ENCODE data around the gene BRINP2. TPM values are rescaled to one million over a fixed set of nuclear protein-coding genes. Genes with fewer than 3 reads are reported as not detected.

BRINP2 gene
- total RNA-seq, 4 donors from 2014 or later = not detected

GRCh38 chr1:177185209-177185608, 14.5 kb downstream of the BRINP2 start:
- TF ChIP-seq CTCF (IDR thresholded peaks at IDR 0.05 in 4 of 5, conservative IDR thresholded peaks at IDR 0.05 in 1 of 5) (peak in 1 of 5 experiments; percentile 23), POLR2A (IDR thresholded peaks at IDR 0.05) (no peak)
- Histone ChIP-seq H3K4me3 (no peak overlapping the region), H3K9me3 (no peaks in the 10 kb centered on the region), H3K27ac (no peak overlapping the region), H3K36me3 (no peaks in the 10 kb centered on the region), H3K27me3 (peaks cover 0 to 7% (median 0%) of the 10 kb centered on the region in 3 donors), H3K4me1 (no peaks in the 10 kb centered on the region)
- in situ Hi-C loops (cut with MboI; ENCODE audit: low sequenced_read_pairs in 4 of 4) = loop anchor here in 3 of 4 donors (5.0 to 25.0 kb wide), 2 partner anchors 283 to 298 kb away; no protein-coding TSS in a partner anchor
- ATAC-seq = no peak
- intact Hi-C loops (cut with DNase I; ENCODE audit: low total_unique reads) = no loop called here
- no peak for DNase-seq

- Histone ChIP-seq H3K9me3 (no peaks in the 10 kb centered on the region), H3K27ac (no peak overlapping the region), H3K4me3 (no peak overlapping the region), H3K36me3 (no peaks in the 10 kb centered on the region), H3K4me1 (no peaks in the 10 kb centered on the region), H3K27me3 (no peaks in the 10 kb centered on the region)
- intact Hi-C loops (cut with DNase I; ENCODE audit: low total_unique reads) (no loop called here), in situ Hi-C loops (cut with MboI; ENCODE audit: low sequenced_read_pairs in 4 of 4) (loop anchor here in 3 of 4 donors (5.0 to 25.0 kb wide), 2 partner anchors 284 to 299 kb away; no protein-coding TSS in a partner anchor)
- ATAC-seq = no peak
- no peak for DNase-seq
- TF ChIP-seq POLR2A (IDR thresholded peaks at IDR 0.05) (no peak), CTCF (IDR thresholded peaks at IDR 0.05 in 4 of 5, conservative IDR thresholded peaks at IDR 0.05 in 1 of 5) (no peak)
Measured at GRCh38 chr1:177186639-177187038, 15.9 kb downstream of the BRINP2 start.

- DNase-seq (no peak), ATAC-seq (no peak)
- no peaks in the 10 kb centered on the region for H3K36me3 ChIP-seq
- no peaks in the 10 kb centered on the region for H3K4me1 ChIP-seq
- in situ Hi-C loops (cut with MboI; ENCODE audit: low sequenced_read_pairs in 4 of 4) = loop anchor here in 2 of 4 donors (25.0 kb wide), 1 partner anchor 303 kb away; no protein-coding TSS in a partner anchor
- no peak overlapping the region for H3K27ac ChIP-seq
- no peaks in the 10 kb centered on the region for H3K27me3 ChIP-seq
- intact Hi-C loops (cut with DNase I; ENCODE audit: low total_unique reads) = no loop called here
- TF ChIP-seq POLR2A (IDR thresholded peaks at IDR 0.05) (no peak), CTCF (IDR thresholded peaks at IDR 0.05 in 4 of 5, conservative IDR thresholded peaks at IDR 0.05 in 1 of 5) (no peak)
- H3K9me3 ChIP-seq = no peaks in the 10 kb centered on the region
- no peak overlapping the region for H3K4me3 ChIP-seq
Measured at GRCh38 chr1:177190308-177190970, 19.7 kb downstream of the BRINP2 start.

DNA sequence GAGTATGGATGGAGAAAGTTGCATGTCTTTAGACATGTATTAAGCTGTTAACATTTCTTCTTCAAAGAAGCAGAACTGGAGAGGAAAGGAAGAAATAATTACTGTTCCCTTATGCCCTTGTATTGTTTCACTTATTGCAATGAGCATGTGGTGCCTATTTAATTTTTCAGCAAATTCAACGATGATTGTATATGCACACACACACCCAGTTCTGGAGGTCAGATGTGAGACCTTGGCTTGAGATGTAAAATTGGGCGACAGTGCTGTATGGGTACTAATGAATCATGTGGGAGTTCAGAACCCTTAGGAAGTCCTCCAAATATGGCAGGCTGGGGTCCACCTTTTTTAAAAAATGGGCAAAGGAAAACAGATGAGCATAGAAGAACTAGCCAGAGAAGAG, 27.5 kb downstream of the BRINP2 start:
- Histone ChIP-seq H3K9me3 (no peaks in the 10 kb centered on the region), H3K4me1 (no peaks in the 10 kb centered on the region), H3K4me3 (no peak overlapping the region), H3K27me3 (no peaks in the 10 kb centered on the region), H3K27ac (no peak overlapping the region), H3K36me3 (no peaks in the 10 kb centered on the region)
- DNase-seq (no peak), ATAC-seq (no peak)
- no peak for TF ChIP-seq CTCF (IDR thresholded peaks at IDR 0.05 in 4 of 5, conservative IDR thresholded peaks at IDR 0.05 in 1 of 5)
- TF ChIP-seq POLR2A (IDR thresholded peaks at IDR 0.05) = no peak
- intact Hi-C loops (cut with DNase I; ENCODE audit: low total_unique reads) = no loop called here
- in situ Hi-C loops (cut with MboI; ENCODE audit: low sequenced_read_pairs in 4 of 4) = loop anchor here in 2 of 4 donors (25.0 kb wide), 1 partner anchor 311 kb away; no protein-coding TSS in a partner anchor
